GM12878 (cell line): Measurements from ENCODE around the gene ABCC1. TPM values are rescaled to one million over a fixed set of nuclear protein-coding genes. Genes with fewer than 3 reads are reported as not detected.
A peak's percentile ranks its signal among the peaks of the same experiment; 100 is the strongest.

Experiments
- ATAC-seq: fragments of 200-7000 bp; cut with Tn5 transposase; 3 replicates; pipeline ENCODE4 v1.9.1; 2020; ENCODE audit warnings: mild to moderate bottlenecking, moderate library complexity
- BruUV-seq: library from RNA; stranded (reverse); fragments of 400-500 nt; replicated peaks from 2 replicates; lab custom pipeline; 2021; lab: Mats Ljungman, UMichigan
- CTCF ChIA-PET: fragments of 300-600 bp; sonication (Branson Sonifier 250); formaldehyde crosslinking; extraction: SDS; loops from one replicate; lab custom pipeline; 2021; ENCODE audit warnings: inconsistent platforms; lab: Yijun Ruan, JAX
- POLR2A ChIA-PET: fragments of 350-600 bp; formaldehyde crosslinking; extraction: SDS; loops from one replicate; lab custom pipeline; 2021; ENCODE audit warnings: inconsistent platforms; lab: Charles Lee
- RAD21 ChIA-PET: fragments of 300-600 bp; sonication (Branson Sonifier 250); formaldehyde crosslinking; loops from one replicate; lab custom pipeline; 2023; ENCODE audit warnings: antibody characterized with exemption; ENCODE audit not compliant: unreplicated experiment; lab: Charles Lee
- SMC1A ChIA-PET: fragments of 300-600 bp; sonication (Branson Sonifier 250); formaldehyde crosslinking; loops from one replicate; lab custom pipeline; 2023; ENCODE audit not compliant: unreplicated experiment, uncharacterized antibody; lab: Charles Lee
- DNase-seq: peaks from one replicate; pipeline ENCODE4 v3.0.0-alpha.2; 2011; ENCODE audit warnings: low read depth, low spot score
- FAIRE-seq: peaks from 3 replicates; lab custom pipeline; 2011; peaks lifted over from hg19 to GRCh38; lab: Jason Lieb, UNC
- H2AFZ ChIP-seq: 2 replicates; pipeline ENCODE4 v1.6.0; 2011; ENCODE audit warnings: low read depth, low read length, control low read depth; ENCODE audit not compliant: control insufficient read depth
- H3K27ac ChIP-seq: 2 replicates; pipeline ENCODE4 v1.5.1; 2011; ENCODE audit warnings: control low read depth; ENCODE audit not compliant: control insufficient read depth, insufficient read depth
- H3K27me3 ChIP-seq, 2 experiments: replicated peaks in 1 of 2; 2 replicates each; pipeline versions ENCODE4 v1.6.0 to v1.6.1; 2011; ENCODE audit warnings: low read length in 1 of 2; ENCODE audit not compliant: control insufficient read depth in 2 of 2, insufficient read depth in 2 of 2
- H3K36me3 ChIP-seq, 2 experiments: 2 replicates each; pipeline ENCODE4 v1.5.1; 2011; ENCODE audit warnings: low read length in 1 of 2; ENCODE audit not compliant: control insufficient read depth in 2 of 2, insufficient read depth in 2 of 2
- H3K4me1 ChIP-seq: 2 replicates; pipeline ENCODE4 v1.6.1; 2011; ENCODE audit warnings: mild to moderate bottlenecking, low read length, moderate library complexity, mixed read lengths; ENCODE audit not compliant: control insufficient read depth, insufficient read depth
- H3K4me2 ChIP-seq: 2 replicates; pipeline ENCODE4 v1.6.0; 2011; ENCODE audit warnings: control low read depth; ENCODE audit not compliant: control insufficient read depth, insufficient read depth
- H3K4me3 ChIP-seq: fragments of 200-600 bp; sonication (generic); 2 replicates; pipeline ENCODE4 v1.5.1; 2016
- H3K79me2 ChIP-seq: 2 replicates; pipeline ENCODE4 v1.6.0; 2011; ENCODE audit warnings: low read length; ENCODE audit not compliant: control insufficient read depth, insufficient read depth
- H3K9ac ChIP-seq: 2 replicates; pipeline ENCODE4 v1.8.0; 2011; ENCODE audit warnings: low read length, control low read depth, mixed read lengths; ENCODE audit not compliant: control insufficient read depth, insufficient read depth
- H3K9me3 ChIP-seq: replicated peaks from 3 replicates; pipeline ENCODE4 v1.5.1; 2011; ENCODE audit warnings: mild to moderate bottlenecking, low read length; ENCODE audit not compliant: control insufficient read depth, insufficient read depth
- H4K20me1 ChIP-seq: 2 replicates; pipeline ENCODE4 v1.6.0; 2011; ENCODE audit not compliant: control insufficient read depth, insufficient read depth
- ATF3 ChIP-seq: IDR thresholded peaks from 2 replicates; pipeline ENCODE4 v1.6.1; 2011; ENCODE audit warnings: low read depth, mild to moderate bottlenecking, low read length, moderate library complexity, borderline replicate concordance; ENCODE audit errors: extremely low read depth
- BMI1 ChIP-seq: fragments of 450-650 bp; IDR thresholded peaks from 2 replicates; pipeline ENCODE4 v1.6.1; 2016; ENCODE audit warnings: mild to moderate bottlenecking, moderate library complexity, borderline replicate concordance
- CBFB ChIP-seq: IDR thresholded peaks from 2 replicates; pipeline ENCODE4 v1.6.1; 2016; ENCODE audit warnings: antibody characterized with exemption, low read depth
- CREM ChIP-seq: IDR thresholded peaks from 2 replicates; pipeline ENCODE4 v1.6.1; 2014; ENCODE audit warnings: antibody characterized with exemption, low read depth
- GABPA ChIP-seq: IDR thresholded peaks from 2 replicates; pipeline ENCODE4 v1.6.1; 2014; ENCODE audit warnings: antibody characterized with exemption, low read depth, mild to moderate bottlenecking, inconsistent platforms
- HCFC1 ChIP-seq: fragments of 150-350 bp; IDR thresholded peaks from 2 replicates; pipeline ENCODE4 v1.6.1; 2014; ENCODE audit warnings: low read length
- HSF1 ChIP-seq: fragments of 150-350 bp; IDR thresholded peaks from 2 replicates; pipeline ENCODE4 v1.6.1; 2014; ENCODE audit warnings: mild to moderate bottlenecking, low read depth, low read length
- NBN ChIP-seq: fragments of 450-650 bp; IDR thresholded peaks from 2 replicates; pipeline ENCODE4 v1.6.1; 2016
- NR2C1 ChIP-seq: fragments of 450-650 bp; IDR thresholded peaks from 2 replicates; pipeline ENCODE4 v1.6.1; 2017; ENCODE audit warnings: antibody characterized with exemption, mild to moderate bottlenecking, moderate library complexity
- RCOR1 ChIP-seq: conservative IDR thresholded peaks from 2 replicates; pipeline ENCODE4 v1.6.1; 2012; ENCODE audit warnings: low read depth, low read length, improper control_type of control experiment
- SMAD5 ChIP-seq: IDR thresholded peaks from 2 replicates; pipeline ENCODE4 v1.6.1; 2016; ENCODE audit warnings: antibody characterized with exemption, low read depth
- SMARCA5 ChIP-seq: fragments of 450-650 bp; IDR thresholded peaks from 2 replicates; pipeline ENCODE4 v1.6.1; 2017; ENCODE audit warnings: mild to moderate bottlenecking
- ZNF217 ChIP-seq: fragments of 450-650 bp; IDR thresholded peaks from 2 replicates; pipeline ENCODE4 v1.6.1; 2017; ENCODE audit warnings: antibody characterized with exemption, mild to moderate bottlenecking
- WGBS: methylation state at CpG from one replicate; pipeline ENCODE4 v1.1.6; 2016; ENCODE audit warnings: low lambda C conversion rate; ENCODE audit not compliant: insufficient replicate concordance, insufficient coverage; ENCODE audit errors: missing lambda C conversion rate; 5-methylcytosine and 5-hydroxymethylcytosine counted together
- in situ Hi-C: fragments of 300-500 bp; cut with MboI; formaldehyde crosslinking; loops from 9 replicates; pipeline ENCODE4 v1.14.3; 2018; ENCODE audit warnings: mixed read lengths
- intact Hi-C: fragments of 100-400 bp; cut with micrococcal nuclease; formaldehyde crosslinking; loops from one replicate; pipeline ENCODE4 v1.14.2; 2022; ENCODE audit not compliant: unreplicated experiment
- polyA plus RNA-seq, 11 experiments: library from polyadenylated mRNA; depleted of rRNA in 4 of 11; unstranded in 6 of 11; stranded (reverse) in 5 of 11; fragments of >200 nt; fragmentation: Nextera tagmentation in 4 of 11; fragmentation: Illumina TruSeq in 1 of 11; extraction: Ambion mirVana in 4 of 11; extraction: Trizol in 1 of 11; gene quantifications; 1 replicate in 1 of 11; 2 replicates in 10 of 11; pipeline versions ENCODE4 v1.2.1 to v1.2.3, GENCODE V29; 2011 to 2016; ENCODE audit warnings: inconsistent platforms in 2 of 11, missing spikeins in 2 of 11, low read depth in 1 of 11
- total RNA-seq, 4 experiments: library from RNA; depleted of rRNA in 3 of 4; stranded (reverse); fragments of >200 nt in 3 of 4; fragmentation: Illumina TruSeq in 1 of 4; extraction: Trizol in 1 of 4; gene quantifications; 2 replicates each; pipeline versions ENCODE4 v1.2.1 to v1.2.3, GENCODE V29; 2013 to 2021
- TF ChIP-seq, protein P1 (sequence below): fragments of 450-650 bp; IDR thresholded peaks from 2 replicates; pipeline ENCODE4 v1.6.1; 2016; ENCODE audit warnings: mild to moderate bottlenecking
- TF ChIP-seq, protein P2 (sequence below): fragments of 150-350 bp; IDR thresholded peaks from 2 replicates; pipeline ENCODE4 v1.6.1; 2016; ENCODE audit warnings: low read depth, low read length

Gene ABCC1
- total and polyA plus RNA-seq, 10 of the 15 experiments (the other 5 are each of a cell fraction or from before 2014, with no cell fraction given): 3.2 to 44.6 (median 14.5) TPM

DNA sequence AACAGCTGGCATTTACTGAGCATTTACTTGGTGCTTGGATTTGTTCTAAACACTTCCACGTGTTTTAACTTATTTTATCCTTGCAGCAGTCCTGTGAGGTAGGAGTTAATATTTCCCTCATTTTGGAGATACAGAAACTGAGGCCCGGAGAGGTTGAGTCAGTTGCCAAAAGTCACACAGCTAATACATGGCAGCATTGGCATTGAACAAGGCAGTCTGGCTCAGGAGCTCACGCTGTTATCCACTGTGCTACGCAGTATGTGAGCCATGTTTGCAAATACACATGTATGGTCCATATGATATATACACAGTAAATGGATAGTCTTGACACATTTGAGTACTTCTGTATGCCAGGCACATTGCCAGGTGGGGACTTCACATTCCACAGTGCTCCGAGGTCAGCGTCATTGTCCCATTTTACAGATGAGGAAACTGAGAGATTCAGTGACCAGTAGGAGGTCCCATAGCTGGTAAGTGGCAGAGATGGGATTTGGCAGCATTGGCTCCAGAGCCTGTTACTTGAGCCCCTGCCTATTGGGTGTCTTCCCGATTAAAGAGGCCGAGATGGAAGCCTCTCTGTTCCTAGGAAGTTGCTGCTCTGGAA is 163.1 kb downstream of the ABCC1 start:
- in situ Hi-C loops: no loop called here
- Histone ChIP-seq H3K4me2 (no peak overlapping the region), H3K27ac (no peak overlapping the region), H3K9me3 (peaks cover 11% of the 10 kb centered on the region), H3K9ac (no peak overlapping the region), H3K27me3 (no peaks in the 10 kb centered on the region), H3K4me3 (no peak overlapping the region), H2AFZ (no peak overlapping the region), H3K36me3 (peaks cover 29 to 47% of the 10 kb centered on the region in 2 experiments), H3K79me2 (no peaks in the 10 kb centered on the region), H3K4me1 (no peaks in the 10 kb centered on the region), H4K20me1 (no peaks in the 10 kb centered on the region)
- DNase-seq (no peak), ATAC-seq (no peak), FAIRE-seq (no peak)
- RAD21 ChIA-PET: no interaction called here
- TSS peak; percentile 25 for BruUV-seq
- SMC1A ChIA-PET: interaction anchor here (1.3 kb wide), 1 partner anchor 12 kb away, joined by 4 read pairs; no protein-coding TSS in a partner anchor
- CTCF ChIA-PET: no interaction called here
- intact Hi-C loops: no loop called here
- POLR2A ChIA-PET: no interaction called here
- 85% methylated on average over 8 of the region's 8 CpGs for WGBS
- TF ChIP-seq NR2C1: no peak
- no peak for TF ChIP-seq CREM
- TF ChIP-seq GABPA: no peak
- TF ChIP-seq HCFC1: no peak
- no peak for TF ChIP-seq SMARCA5
- no peak for TF ChIP-seq NBN
- TF ChIP-seq, protein P1, sequence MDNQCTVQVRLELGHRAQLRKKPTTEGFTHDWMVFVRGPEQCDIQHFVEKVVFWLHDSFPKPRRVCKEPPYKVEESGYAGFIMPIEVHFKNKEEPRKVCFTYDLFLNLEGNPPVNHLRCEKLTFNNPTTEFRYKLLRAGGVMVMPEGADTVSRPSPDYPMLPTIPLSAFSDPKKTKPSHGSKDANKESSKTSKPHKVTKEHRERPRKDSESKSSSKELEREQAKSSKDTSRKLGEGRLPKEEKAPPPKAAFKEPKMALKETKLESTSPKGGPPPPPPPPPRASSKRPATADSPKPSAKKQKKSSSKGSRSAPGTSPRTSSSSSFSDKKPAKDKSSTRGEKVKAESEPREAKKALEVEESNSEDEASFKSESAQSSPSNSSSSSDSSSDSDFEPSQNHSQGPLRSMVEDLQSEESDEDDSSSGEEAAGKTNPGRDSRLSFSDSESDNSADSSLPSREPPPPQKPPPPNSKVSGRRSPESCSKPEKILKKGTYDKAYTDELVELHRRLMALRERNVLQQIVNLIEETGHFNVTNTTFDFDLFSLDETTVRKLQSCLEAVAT: no peak
- TF ChIP-seq, protein P2, sequence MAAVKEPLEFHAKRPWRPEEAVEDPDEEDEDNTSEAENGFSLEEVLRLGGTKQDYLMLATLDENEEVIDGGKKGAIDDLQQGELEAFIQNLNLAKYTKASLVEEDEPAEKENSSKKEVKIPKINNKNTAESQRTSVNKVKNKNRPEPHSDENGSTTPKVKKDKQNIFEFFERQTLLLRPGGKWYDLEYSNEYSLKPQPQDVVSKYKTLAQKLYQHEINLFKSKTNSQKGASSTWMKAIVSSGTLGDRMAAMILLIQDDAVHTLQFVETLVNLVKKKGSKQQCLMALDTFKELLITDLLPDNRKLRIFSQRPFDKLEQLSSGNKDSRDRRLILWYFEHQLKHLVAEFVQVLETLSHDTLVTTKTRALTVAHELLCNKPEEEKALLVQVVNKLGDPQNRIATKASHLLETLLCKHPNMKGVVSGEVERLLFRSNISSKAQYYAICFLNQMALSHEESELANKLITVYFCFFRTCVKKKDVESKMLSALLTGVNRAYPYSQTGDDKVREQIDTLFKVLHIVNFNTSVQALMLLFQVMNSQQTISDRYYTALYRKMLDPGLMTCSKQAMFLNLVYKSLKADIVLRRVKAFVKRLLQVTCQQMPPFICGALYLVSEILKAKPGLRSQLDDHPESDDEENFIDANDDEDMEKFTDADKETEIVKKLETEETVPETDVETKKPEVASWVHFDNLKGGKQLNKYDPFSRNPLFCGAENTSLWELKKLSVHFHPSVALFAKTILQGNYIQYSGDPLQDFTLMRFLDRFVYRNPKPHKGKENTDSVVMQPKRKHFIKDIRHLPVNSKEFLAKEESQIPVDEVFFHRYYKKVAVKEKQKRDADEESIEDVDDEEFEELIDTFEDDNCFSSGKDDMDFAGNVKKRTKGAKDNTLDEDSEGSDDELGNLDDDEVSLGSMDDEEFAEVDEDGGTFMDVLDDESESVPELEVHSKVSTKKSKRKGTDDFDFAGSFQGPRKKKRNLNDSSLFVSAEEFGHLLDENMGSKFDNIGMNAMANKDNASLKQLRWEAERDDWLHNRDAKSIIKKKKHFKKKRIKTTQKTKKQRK: no peak
- TF ChIP-seq ATF3: no peak
- no peak for TF ChIP-seq BMI1
- no peak for TF ChIP-seq HSF1
- no peak for TF ChIP-seq SMAD5
- no peak for TF ChIP-seq ZNF217
- TF ChIP-seq RCOR1: no peak
- no peak for TF ChIP-seq CBFB
